Epithelial cell of proximal tubule (primary cell): ENCODE data around the gene DCDC1. TPM values are rescaled to one million over a fixed set of nuclear protein-coding genes. Genes with fewer than 3 reads are reported as not detected.

Experiments used
- DNase-seq: peaks from one replicate; pipeline ENCODE4 v3.0.0-alpha.2; 2011; ENCODE audit warnings: low read depth
- H3K4me3 ChIP-seq: 2 replicates; pipeline ENCODE4 v1.5.1; 2011; ENCODE audit warnings: low read depth, mild to moderate bottlenecking, low read length
- total RNA-seq: library from RNA; depleted of rRNA; stranded (reverse); fragments of >200 nt; gene quantifications from 2 replicates; pipeline ENCODE4 v1.2.3, GENCODE V29; 2015
- TF ChIP-seq, protein P1 (sequence below): conservative IDR thresholded peaks from 2 replicates; pipeline ENCODE4 v1.5.1; 2012; ENCODE audit warnings: low read depth, mild to moderate bottlenecking, low read length

DCDC1 gene
- total RNA-seq, 1 donor from 2014 or later = 0.12 TPM

DNA sequence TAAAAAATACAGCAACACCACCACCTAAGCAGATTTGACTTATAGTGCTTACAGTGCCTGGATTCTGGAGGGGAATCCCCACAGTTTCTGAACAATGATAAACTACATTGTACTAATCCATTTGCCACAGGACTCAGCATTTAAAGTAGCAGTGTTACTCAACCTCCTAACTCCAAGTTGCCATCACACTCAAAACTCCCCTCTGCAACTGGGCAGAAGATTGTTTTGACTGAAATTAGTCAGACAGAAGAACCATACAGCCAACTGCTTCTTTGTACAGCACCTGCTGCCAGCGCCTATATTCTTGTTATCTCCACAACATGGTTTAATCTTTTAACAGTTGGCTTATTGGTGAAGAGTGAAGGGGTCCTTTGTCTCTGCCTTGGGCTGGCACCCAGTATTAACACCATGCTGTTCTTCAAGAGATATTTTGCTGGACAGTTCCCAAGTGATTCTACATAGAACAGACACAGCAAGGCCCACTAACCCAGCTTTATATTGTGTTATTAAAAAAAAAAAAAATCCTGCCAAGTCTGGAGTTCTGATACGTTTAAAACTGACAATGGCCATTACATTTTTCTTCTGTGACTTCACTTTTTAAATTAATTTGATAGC, 273.2 kb downstream of the DCDC1 start:
- TF ChIP-seq, protein P1, sequence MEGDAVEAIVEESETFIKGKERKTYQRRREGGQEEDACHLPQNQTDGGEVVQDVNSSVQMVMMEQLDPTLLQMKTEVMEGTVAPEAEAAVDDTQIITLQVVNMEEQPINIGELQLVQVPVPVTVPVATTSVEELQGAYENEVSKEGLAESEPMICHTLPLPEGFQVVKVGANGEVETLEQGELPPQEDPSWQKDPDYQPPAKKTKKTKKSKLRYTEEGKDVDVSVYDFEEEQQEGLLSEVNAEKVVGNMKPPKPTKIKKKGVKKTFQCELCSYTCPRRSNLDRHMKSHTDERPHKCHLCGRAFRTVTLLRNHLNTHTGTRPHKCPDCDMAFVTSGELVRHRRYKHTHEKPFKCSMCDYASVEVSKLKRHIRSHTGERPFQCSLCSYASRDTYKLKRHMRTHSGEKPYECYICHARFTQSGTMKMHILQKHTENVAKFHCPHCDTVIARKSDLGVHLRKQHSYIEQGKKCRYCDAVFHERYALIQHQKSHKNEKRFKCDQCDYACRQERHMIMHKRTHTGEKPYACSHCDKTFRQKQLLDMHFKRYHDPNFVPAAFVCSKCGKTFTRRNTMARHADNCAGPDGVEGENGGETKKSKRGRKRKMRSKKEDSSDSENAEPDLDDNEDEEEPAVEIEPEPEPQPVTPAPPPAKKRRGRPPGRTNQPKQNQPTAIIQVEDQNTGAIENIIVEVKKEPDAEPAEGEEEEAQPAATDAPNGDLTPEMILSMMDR = no peak

DNA sequence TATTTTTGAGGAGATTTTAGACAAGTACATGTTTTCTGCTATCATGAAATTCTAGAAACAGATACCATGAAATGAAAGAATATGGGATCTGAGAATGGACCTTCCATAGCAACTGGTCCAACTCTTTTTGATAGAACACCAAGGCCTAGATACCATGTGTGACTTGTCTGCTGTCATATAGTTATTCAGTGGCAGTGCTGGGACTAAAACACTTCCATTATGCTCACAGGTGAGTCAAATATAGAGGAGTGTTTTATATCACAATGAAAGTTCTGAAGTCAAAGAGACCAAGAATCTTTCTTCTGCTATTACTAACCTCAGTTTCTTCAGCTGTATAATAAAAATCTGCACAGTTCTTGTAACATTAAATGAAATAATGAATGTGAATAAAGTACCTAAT, 276.9 kb downstream of the DCDC1 start:
- DNase-seq = no peak
- TF ChIP-seq, protein P1 = no peak
- no peak overlapping the region for H3K4me3 ChIP-seq

More for the DNA sequence above, 273.2 kb downstream of the DCDC1 start:
- H3K4me3 ChIP-seq = no peak overlapping the region
- DNase-seq = no peak

DNA sequence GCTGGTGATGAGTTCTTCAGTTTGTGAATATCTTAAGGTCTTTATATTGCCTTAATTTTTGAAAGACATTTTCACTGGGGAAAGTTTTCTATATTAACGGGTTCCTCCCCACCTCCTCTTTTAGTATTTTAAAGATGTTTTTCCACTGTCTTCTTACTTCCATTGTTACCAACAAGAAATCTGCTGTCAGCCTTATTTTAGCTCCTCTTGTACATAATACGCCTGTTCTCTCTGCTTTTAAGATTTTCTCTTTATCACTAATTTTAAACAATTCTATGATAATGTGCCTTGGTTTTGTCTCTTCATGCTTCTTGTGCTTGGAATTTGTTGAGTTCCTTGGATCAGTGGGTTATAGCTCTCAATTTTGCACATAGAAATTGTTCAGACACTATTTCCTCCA, 280.4 kb downstream of the DCDC1 start:
- TF ChIP-seq, protein P1 = no peak
- DNase-seq = no peak

DNA sequence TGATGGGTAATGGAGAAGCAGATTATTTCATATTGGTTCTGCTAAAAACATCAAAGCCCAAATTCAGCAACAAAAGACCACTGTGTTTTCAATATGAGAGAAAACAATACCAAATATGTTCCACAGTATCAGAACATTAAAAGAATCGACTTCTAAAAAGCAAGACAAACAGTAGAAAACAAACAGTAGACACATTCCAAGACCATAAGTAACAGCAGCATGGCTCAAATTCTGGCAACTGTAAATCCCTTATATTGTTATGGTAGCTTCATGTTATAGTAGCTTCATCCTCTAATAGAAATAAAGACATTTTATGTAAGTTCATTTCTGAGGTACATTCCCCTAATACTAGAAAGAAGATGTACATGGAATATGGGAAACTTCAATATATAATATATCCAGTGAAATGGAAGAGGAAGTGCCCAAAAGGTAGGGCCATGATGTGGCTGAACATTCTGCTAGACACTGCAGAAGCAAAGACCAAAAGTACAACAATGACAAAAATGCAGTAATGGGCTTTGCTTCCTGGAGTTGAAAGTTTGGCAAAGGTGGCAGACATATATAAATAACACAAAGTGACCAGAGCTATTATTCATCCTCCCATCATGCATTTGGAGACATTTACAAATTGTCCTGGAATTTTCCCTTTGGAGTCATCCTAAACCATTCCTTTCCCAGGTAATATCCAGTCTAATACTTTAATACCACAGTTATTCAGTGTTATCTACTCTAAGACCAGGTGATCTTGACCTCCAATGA, 299.9 kb downstream of the DCDC1 start:
- no peak for DNase-seq
- TF ChIP-seq, protein P1 = no peak
- no peak overlapping the region for H3K4me3 ChIP-seq

More for the DNA sequence above, 280.4 kb downstream of the DCDC1 start:
- no peak overlapping the region for H3K4me3 ChIP-seq

DNA sequence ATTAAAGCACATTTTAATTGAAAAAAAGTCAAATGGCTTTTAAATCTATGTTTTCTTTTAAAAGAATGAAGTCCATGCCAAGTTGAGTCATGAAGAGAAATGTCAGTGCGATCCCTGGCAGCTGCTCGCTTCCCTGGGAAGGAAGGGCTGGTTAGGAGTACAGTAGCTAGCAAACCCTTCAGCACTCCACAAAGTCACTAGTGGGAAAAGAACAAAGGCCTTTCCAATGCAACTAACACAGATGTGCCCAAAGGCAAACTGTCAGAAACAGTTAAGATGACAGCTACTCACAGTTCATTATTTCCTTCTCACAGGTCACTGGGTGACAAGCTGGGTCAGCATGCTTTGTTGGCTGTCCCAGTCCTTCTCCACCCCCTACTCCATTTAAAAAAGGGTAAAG, 308.7 kb downstream of the DCDC1 start:
- DNase-seq = no peak
- TF ChIP-seq, protein P1 = no peak
- H3K4me3 ChIP-seq = no peak overlapping the region

DNA sequence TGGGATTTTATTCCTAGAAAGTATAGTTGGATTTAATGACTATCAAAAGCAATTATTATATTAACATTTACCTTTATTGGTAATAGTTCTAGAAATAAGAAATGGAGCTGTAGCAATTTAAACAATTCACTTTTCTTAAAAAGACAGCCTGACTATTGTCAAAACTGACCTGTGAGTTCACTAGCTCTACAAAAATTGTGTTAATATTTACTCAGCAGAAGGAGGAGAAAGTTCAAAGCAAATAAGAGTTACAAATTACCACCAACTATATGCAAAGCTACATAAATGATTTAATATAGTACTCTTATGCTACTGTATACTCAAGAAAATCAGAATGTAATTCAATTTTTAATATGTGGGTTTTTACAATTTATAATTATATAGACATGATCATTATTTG, 310.0 kb downstream of the DCDC1 start:
- TF ChIP-seq, protein P1 = no peak
- DNase-seq = no peak
- no peak overlapping the region for H3K4me3 ChIP-seq
